ENCODE data around the gene ISY1. TPM values are rescaled to one million over a fixed set of nuclear protein-coding genes. Genes with fewer than 3 reads are reported as not detected.
A peak's percentile ranks its signal among the peaks of the same experiment; 100 is the strongest.

Gene ISY1
- total RNA-seq, 2 experiments from 2014 or later = 28.2 to 28.5 TPM

GRCh38 chr3:129128357-129129155 is 32.3 kb downstream of the ISY1 start:
- intact Hi-C loops (cut with DNase I, micrococcal nuclease) = no loop called here
- Mint-ChIP-seq H3K4me3 (no peak overlapping the region), H3K4me1 (ENCODE audit: low read depth) (peaks cover 23% of the 10 kb centered on the region), H3K27ac (no peak overlapping the region), H3K27me3 (no peaks in the 10 kb centered on the region), H3K36me3 (ENCODE audit: low read depth) (peaks cover 58% of the 10 kb centered on the region), H3K9me3 (no peaks in the 10 kb centered on the region)
- Histone ChIP-seq H3K4me3 (ENCODE audit: low read length) (no peak overlapping the region), H3K36me3 (ENCODE audit: insufficient read depth, low read length) (peaks cover 55% of the 10 kb centered on the region), H3K9me3 (ENCODE audit: control insufficient read depth in 1 of 2, insufficient read depth in 1 of 2, low read length in 2 of 2) (no peaks in the 10 kb centered on the region), H3K27me3 (ENCODE audit: control insufficient read depth in 1 of 2, insufficient read depth in 2 of 2, low read length in 2 of 2) (no peaks in the 10 kb centered on the region), H3K4me1 (ENCODE audit: insufficient read depth, low read length) (peaks cover 5% of the 10 kb centered on the region), H3K27ac (ENCODE audit: low read depth in 1 of 2, low read length in 2 of 2) (no peak overlapping the region)
- TF ChIP-seq CTCF (IDR thresholded peaks at IDR 0.05) = no peak
- CTCF ChIA-PET = interaction anchor here (1.0 kb wide), 1 partner anchor 117 kb away, joined by 3 read pairs; no protein-coding TSS in a partner anchor
- ATAC-seq (ENCODE audit: poor library complexity) = no peak
- POLR2A ChIA-PET = no interaction called here
- no peak for DNase-seq

- no peaks in the 10 kb centered on the region for H3K27me3 ChIP-seq (ENCODE audit: control insufficient read depth in 1 of 2, insufficient read depth in 2 of 2, low read length in 2 of 2)
- Mint-ChIP-seq H3K27me3 (no peaks in the 10 kb centered on the region), H3K4me3 (no peak overlapping the region), H3K36me3 (ENCODE audit: low read depth) (peaks cover 40% of the 10 kb centered on the region), H3K9me3 (no peaks in the 10 kb centered on the region), H3K4me1 (ENCODE audit: low read depth) (peaks cover 19% of the 10 kb centered on the region), H3K27ac (peak overlapping the region; percentile 40)
- TF ChIP-seq CTCF (IDR thresholded peaks at IDR 0.05) = no peak
- no peaks in the 10 kb centered on the region for H3K9me3 ChIP-seq (ENCODE audit: control insufficient read depth in 1 of 2, insufficient read depth in 1 of 2, low read length in 2 of 2)
- peaks cover 19% of the 10 kb centered on the region for H3K4me1 ChIP-seq (ENCODE audit: insufficient read depth, low read length)
- CTCF ChIA-PET = no interaction called here
- DNase-seq = no peak
- intact Hi-C loops (cut with DNase I, micrococcal nuclease) = no loop called here
- ATAC-seq (ENCODE audit: poor library complexity) = no peak
- H3K27ac ChIP-seq (ENCODE audit: low read depth in 1 of 2, low read length in 2 of 2) = peak overlapping the region in 1 of 2 donors; percentile 21
- peaks cover 38% of the 10 kb centered on the region for H3K36me3 ChIP-seq (ENCODE audit: insufficient read depth, low read length)
- no peak overlapping the region for H3K4me3 ChIP-seq (ENCODE audit: low read length)
- POLR2A ChIA-PET = interaction anchor here (0.5 to 0.6 kb wide), 2 partner anchors 8 to 124 kb away, joined by 3 to 5 read pairs; no protein-coding TSS in a partner anchor
Observed at GRCh38 chr3:129126726-129127280, 34.1 kb downstream of the ISY1 start.

- POLR2A ChIA-PET = interaction anchor here (0.7 to 10.6 kb wide), 12 partner anchors 10 to 193 kb away, joined by 3 to 120 read pairs (median 34); partner anchors contain the start of genes CFAP92, CNBP and HMCES
- H3K9me3 ChIP-seq (ENCODE audit: control insufficient read depth in 1 of 2, insufficient read depth in 1 of 2, low read length in 2 of 2) = no peaks in the 10 kb centered on the region
- CTCF ChIA-PET = interaction anchor here (0.7 to 1.9 kb wide), 4 partner anchors 12 to 443 kb away, joined by 3 to 7 read pairs (median 5); no protein-coding TSS in a partner anchor
Observed at GRCh38 chr3:129123314-129124060, 37.4 kb downstream of the ISY1 start.

More at GRCh38 chr3:129123314-129124060, 37.4 kb downstream of the ISY1 start:
- Histone ChIP-seq H3K27ac (ENCODE audit: low read depth in 1 of 2, low read length in 2 of 2) (peak overlapping the region; percentile 29 to 48), H3K36me3 (ENCODE audit: insufficient read depth, low read length) (peaks cover 7% of the 10 kb centered on the region), H3K4me1 (ENCODE audit: insufficient read depth, low read length) (peaks cover 37% of the 10 kb centered on the region), H3K4me3 (ENCODE audit: low read length) (no peak overlapping the region), H3K27me3 (ENCODE audit: control insufficient read depth in 1 of 2, insufficient read depth in 2 of 2, low read length in 2 of 2) (no peaks in the 10 kb centered on the region)
- Mint-ChIP-seq H3K9me3 (no peaks in the 10 kb centered on the region), H3K27ac (peak overlapping the region; percentile 76), H3K4me1 (ENCODE audit: low read depth) (peaks cover 27% of the 10 kb centered on the region), H3K27me3 (no peaks in the 10 kb centered on the region), H3K36me3 (ENCODE audit: low read depth) (peaks cover 30% of the 10 kb centered on the region), H3K4me3 (peak overlapping the region; percentile 70)
- ATAC-seq (ENCODE audit: poor library complexity) (no peak), DNase-seq (peak in 2 of 14 experiments; percentile 68 to 75)
- intact Hi-C loops (cut with DNase I, micrococcal nuclease) = loop anchor here (2.0 to 5.0 kb wide), 2 partner anchors 59 to 124 kb away; partner anchors contain the start of genes CNBP (in 1 of the 2) and COPG1 (in 1 of the 2)
- TF ChIP-seq CTCF (IDR thresholded peaks at IDR 0.05) = no peak
